WI38 (cell line): ENCODE data around the gene ODF4.
"Not testable (repeated sequence)": the region's sequence is repeated elsewhere in the genome, so short reads cannot be mapped to it uniquely, and the experiment has no call there.

Experiments
- H3K4me3 ChIP-seq: 2 replicates; pipeline ENCODE4 v1.5.1; 2011; ENCODE audit warnings: low read depth, mild to moderate bottlenecking, control low read depth, low read length
- CTCF ChIP-seq: IDR thresholded peaks from 2 replicates; pipeline ENCODE4 v1.5.1; 2012; ENCODE audit warnings: low read depth, mild to moderate bottlenecking, control low read depth, low read length

The ODF4 gene

GRCh38 chr17:8369944-8370343, 30.3 kb downstream of the ODF4 start:
- no peak for TF ChIP-seq CTCF
- H3K4me3 ChIP-seq = no peak overlapping the region

- no peak for TF ChIP-seq CTCF
- no peak overlapping the region for H3K4me3 ChIP-seq
Measured at GRCh38 chr17:8371786-8372185, 32.1 kb downstream of the ODF4 start.

- no peak for TF ChIP-seq CTCF
- no peak overlapping the region for H3K4me3 ChIP-seq
Measured at GRCh38 chr17:8372422-8372821, 32.8 kb downstream of the ODF4 start.

- not testable (repeated sequence) for H3K4me3 ChIP-seq
Measured at GRCh38 chr17:8373856-8374255, 34.2 kb downstream of the ODF4 start.

- H3K4me3 ChIP-seq = peak overlapping the region; percentile 82
- no peak for TF ChIP-seq CTCF
Measured at GRCh38 chr17:8375738-8376259, 36.2 kb downstream of the ODF4 start.

GRCh38 chr17:8376271-8377067, 36.8 kb downstream of the ODF4 start, which contains the start of gene KRABD2:
TSS of gene KRABD2 (minus strand) at chr17:8376704.
- TF ChIP-seq CTCF = peak; percentile 58

GRCh38 chr17:8377422-8377821, 37.8 kb downstream of the ODF4 start:
- no peak overlapping the region for H3K4me3 ChIP-seq
- no peak for TF ChIP-seq CTCF

More at GRCh38 chr17:8376271-8377067, 36.8 kb downstream of the ODF4 start, which contains the start of gene KRABD2:
- H3K4me3 ChIP-seq = peak within 1 kb of the TSS; percentile 82

- not testable (repeated sequence) for H3K4me3 ChIP-seq
Measured at GRCh38 chr17:8378117-8378516, 38.5 kb downstream of the ODF4 start.
